ENCODE results near the gene CEP19. TPM values are rescaled to one million over a fixed set of nuclear protein-coding genes. Genes with fewer than 3 reads are reported as not detected.

Gene CEP19
- total RNA-seq, 1 donor from 2014 or later, result 2.5 TPM

- Mint-ChIP-seq H3K27ac (ENCODE audit: unreplicated experiment) (no peak overlapping the region), H3K9me3 (ENCODE audit: low read depth) (no peaks in the 10 kb centered on the region), H3K4me1 (ENCODE audit: low read depth) (peaks cover 8% of the 10 kb centered on the region), H3K4me3 (ENCODE audit: unreplicated experiment) (no peak overlapping the region), H3K36me3 (ENCODE audit: low read depth) (peaks cover 1% of the 10 kb centered on the region), H3K27me3 (ENCODE audit: low read depth) (peaks cover 3% of the 10 kb centered on the region)
- no peak for TF ChIP-seq CTCF (IDR thresholded peaks at IDR 0.05)
- no peak for DNase-seq (ENCODE audit: low spot score)
Measured at GRCh38 chr3:196707566-196707965, 4.5 kb downstream of the CEP19 start.

GRCh38 chr3:196706731-196707130 is 5.3 kb downstream of the CEP19 start:
- no peak for TF ChIP-seq CTCF (IDR thresholded peaks at IDR 0.05)
- peaks cover 6% of the 10 kb centered on the region for H3K4me1 Mint-ChIP-seq (ENCODE audit: low read depth)
- H3K27me3 Mint-ChIP-seq (ENCODE audit: low read depth), result peaks cover 5% of the 10 kb centered on the region
- DNase-seq (ENCODE audit: low spot score), result no peak
- H3K9me3 Mint-ChIP-seq (ENCODE audit: low read depth), result no peaks in the 10 kb centered on the region
- no peak overlapping the region for H3K27ac Mint-ChIP-seq (ENCODE audit: unreplicated experiment)
- peaks cover 1% of the 10 kb centered on the region for H3K36me3 Mint-ChIP-seq (ENCODE audit: low read depth)
- H3K4me3 Mint-ChIP-seq (ENCODE audit: unreplicated experiment), result no peak overlapping the region

- DNase-seq (ENCODE audit: low spot score), result no peak
- Mint-ChIP-seq H3K4me1 (ENCODE audit: low read depth) (peaks cover 2% of the 10 kb centered on the region), H3K27me3 (ENCODE audit: low read depth) (peaks cover 5% of the 10 kb centered on the region)
Measured at GRCh38 chr3:196706327-196706726, 5.7 kb downstream of the CEP19 start.

GRCh38 chr3:196700801-196701200 is 11.2 kb downstream of the CEP19 start:
- H3K9me3 Mint-ChIP-seq (ENCODE audit: low read depth), result no peaks in the 10 kb centered on the region

More at GRCh38 chr3:196706327-196706726, 5.7 kb downstream of the CEP19 start:
- Mint-ChIP-seq H3K4me3 (ENCODE audit: unreplicated experiment) (no peak overlapping the region), H3K27ac (ENCODE audit: unreplicated experiment) (no peak overlapping the region), H3K36me3 (ENCODE audit: low read depth) (peaks cover 1% of the 10 kb centered on the region), H3K9me3 (ENCODE audit: low read depth) (no peaks in the 10 kb centered on the region)
- no peak for TF ChIP-seq CTCF (IDR thresholded peaks at IDR 0.05)

GRCh38 chr3:196699749-196700148 is 12.3 kb downstream of the CEP19 start:
- H3K4me3 Mint-ChIP-seq (ENCODE audit: unreplicated experiment), result no peak overlapping the region

More at GRCh38 chr3:196700801-196701200, 11.2 kb downstream of the CEP19 start:
- Mint-ChIP-seq H3K27ac (ENCODE audit: unreplicated experiment) (no peak overlapping the region), H3K27me3 (ENCODE audit: low read depth) (peaks cover 5% of the 10 kb centered on the region), H3K4me3 (ENCODE audit: unreplicated experiment) (no peak overlapping the region), H3K36me3 (ENCODE audit: low read depth) (peaks cover 1% of the 10 kb centered on the region), H3K4me1 (ENCODE audit: low read depth) (no peaks in the 10 kb centered on the region)
- DNase-seq (ENCODE audit: low spot score), result no peak
- no peak for TF ChIP-seq CTCF (IDR thresholded peaks at IDR 0.05)

More at GRCh38 chr3:196699749-196700148, 12.3 kb downstream of the CEP19 start:
- peaks cover 5% of the 10 kb centered on the region for H3K27me3 Mint-ChIP-seq (ENCODE audit: low read depth)
- no peaks in the 10 kb centered on the region for H3K9me3 Mint-ChIP-seq (ENCODE audit: low read depth)
- no peak for TF ChIP-seq CTCF (IDR thresholded peaks at IDR 0.05)
- no peaks in the 10 kb centered on the region for H3K4me1 Mint-ChIP-seq (ENCODE audit: low read depth)
- no peak for DNase-seq (ENCODE audit: low spot score)
- peaks cover 1% of the 10 kb centered on the region for H3K36me3 Mint-ChIP-seq (ENCODE audit: low read depth)
- H3K27ac Mint-ChIP-seq (ENCODE audit: unreplicated experiment), result no peak overlapping the region

All from chondrocyte (in vitro differentiated cells).